ENCODE results near the gene FNBP1. TPM values are rescaled to one million over a fixed set of nuclear protein-coding genes. Genes with fewer than 3 reads are reported as not detected.

FNBP1 gene
- total and polyA plus RNA-seq, 10 of the 15 experiments (the other 5 are each of a cell fraction or from before 2014, with no cell fraction given) = 64.5 to 353 (median 179) TPM

GRCh38 chr9:129936222-129936621 is 106.8 kb downstream of the FNBP1 start:
- POLR2A ChIA-PET = interaction anchor here (0.7 kb wide), 1 partner anchor 35 kb away, joined by 3 read pairs; no protein-coding TSS in a partner anchor

More at GRCh38 chr9:129936222-129936621, 106.8 kb downstream of the FNBP1 start:
- no peak for TF ChIP-seq CEBPB (IDR thresholded peaks at IDR 0.05; ENCODE audit: borderline replicate concordance in 1 of 2, low read depth in 2 of 2, low read length in 2 of 2)
- TF ChIP-seq CHD1 (IDR thresholded peaks at IDR 0.05; ENCODE audit: low read depth, low read length) = no peak
- no peak for TF ChIP-seq MLLT1 (IDR thresholded peaks at IDR 0.05)
- TF ChIP-seq CREM (IDR thresholded peaks at IDR 0.05; ENCODE audit: low read depth) = no peak
- TF ChIP-seq CBFB (IDR thresholded peaks at IDR 0.05; ENCODE audit: low read depth) = no peak
- TF ChIP-seq HDAC6 (IDR thresholded peaks at IDR 0.05; ENCODE audit: unreplicated experiment) = no peak
- TF ChIP-seq CTCF (IDR thresholded peaks at IDR 0.05 in 2 of 3, conservative IDR thresholded peaks at IDR 0.05 in 1 of 3; ENCODE audit: control insufficient read depth in 2 of 3, extremely low read depth in 1 of 3, insufficient read depth in 1 of 3, low read depth in 3 of 3, low read length in 3 of 3) = no peak
- TF ChIP-seq ZBTB4 (CRISPR knock-in tag; IDR thresholded peaks at IDR 0.05) = no peak
- no peak for TF ChIP-seq BMI1 (IDR thresholded peaks at IDR 0.05; ENCODE audit: borderline replicate concordance)
- TF ChIP-seq ZSCAN29 (IDR thresholded peaks at IDR 0.05) = no peak
- TF ChIP-seq TCF7 (IDR thresholded peaks at IDR 0.05; ENCODE audit: borderline replicate concordance) = no peak
- no peak for TF ChIP-seq RUNX3 (IDR thresholded peaks at IDR 0.05; ENCODE audit: low read length)
- H3K27me3 ChIP-seq (replicated peaks in 1 of 2; ENCODE audit: control insufficient read depth in 2 of 2, insufficient read depth in 2 of 2, low read length in 1 of 2) = no peaks in the 10 kb centered on the region
- ATAC-seq (no peak), DNase-seq (ENCODE audit: low read depth, low spot score) (no peak), FAIRE-seq (no peak)
- no peak overlapping the region for H3K4me3 ChIP-seq
- H3K9me3 ChIP-seq (replicated peaks; ENCODE audit: control insufficient read depth, insufficient read depth, low read length) = no peaks in the 10 kb centered on the region
- in situ Hi-C loops (cut with MboI) (no loop called here), intact Hi-C loops (cut with micrococcal nuclease; ENCODE audit: unreplicated experiment) (no loop called here)
- BruUV-seq (replicated peaks) = no TSS peak
- peak overlapping the region; percentile 1; the same call in 1 of the 2 replicates for H3K4me2 ChIP-seq (ENCODE audit: control insufficient read depth, insufficient read depth)
- peaks cover 46% of the 10 kb centered on the region for H3K4me1 ChIP-seq (ENCODE audit: control insufficient read depth, insufficient read depth, low read length)
- ChIA-PET CTCF (interaction anchor here (0.6 to 1.3 kb wide), 5 partner anchors 23 to 406 kb away, joined by 3 to 4 read pairs (median 3); no protein-coding TSS in a partner anchor), RAD21 (ENCODE audit: unreplicated experiment) (no interaction called here), SMC1A (ENCODE audit: uncharacterized antibody, unreplicated experiment) (interaction anchor here (1.0 to 4.9 kb wide), 4 partner anchors 10 to 92 kb away, joined by 3 to 46 read pairs (median 4); no protein-coding TSS in a partner anchor)
- no peak overlapping the region; the same call in 1 of the 2 replicates for H3K27ac ChIP-seq (ENCODE audit: control insufficient read depth, insufficient read depth)
- WGBS (ENCODE audit: insufficient coverage, insufficient replicate concordance, low lambda C conversion rate, missing lambda C conversion rate) = 79% methylated on average over 5 of the region's 5 CpGs
- no peaks in the 10 kb centered on the region for H4K20me1 ChIP-seq (ENCODE audit: control insufficient read depth, insufficient read depth)
- H2AFZ ChIP-seq (ENCODE audit: control insufficient read depth, low read depth, low read length) = no peak overlapping the region
- peaks cover 60% of the 10 kb centered on the region for H3K79me2 ChIP-seq (ENCODE audit: control insufficient read depth, insufficient read depth, low read length)
- no peak overlapping the region for H3K9ac ChIP-seq (ENCODE audit: control insufficient read depth, insufficient read depth, low read length)
- peaks cover 2 to 25% of the 10 kb centered on the region in 2 experiments; a peak in 3 of 4 replicates for H3K36me3 ChIP-seq (ENCODE audit: control insufficient read depth in 2 of 2, insufficient read depth in 2 of 2, low read length in 1 of 2)
